NCI-H748 (cell line): ENCODE results near the gene DHX15.

Source experiments
- DNase-seq: peaks from one replicate; lab custom pipeline; 2025; ENCODE audit not compliant: unreplicated experiment; lab: John Stamatoyannopoulos, UW

The DHX15 gene

DNA sequence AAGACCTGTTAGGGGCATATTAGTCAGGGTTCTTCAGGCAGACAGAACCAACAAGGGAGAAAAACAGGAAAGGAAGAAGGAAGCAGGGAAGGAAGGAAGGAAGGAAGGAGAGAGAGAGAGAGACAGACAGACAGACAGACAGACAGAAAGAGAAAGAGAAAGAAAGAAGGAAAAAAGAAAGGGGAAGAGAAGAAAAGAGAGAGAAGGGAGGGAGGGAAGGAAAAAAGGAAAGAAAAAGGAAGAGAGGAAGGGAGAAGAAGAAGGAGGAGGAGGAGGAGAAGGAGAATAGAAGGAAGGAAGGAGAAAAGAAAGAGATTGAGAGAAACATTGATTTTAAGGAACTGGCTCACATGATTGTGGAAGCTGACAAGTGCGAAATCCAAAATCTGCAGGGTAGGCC, 89.0 kb downstream of the DHX15 start:
- no peak for DNase-seq

DNA sequence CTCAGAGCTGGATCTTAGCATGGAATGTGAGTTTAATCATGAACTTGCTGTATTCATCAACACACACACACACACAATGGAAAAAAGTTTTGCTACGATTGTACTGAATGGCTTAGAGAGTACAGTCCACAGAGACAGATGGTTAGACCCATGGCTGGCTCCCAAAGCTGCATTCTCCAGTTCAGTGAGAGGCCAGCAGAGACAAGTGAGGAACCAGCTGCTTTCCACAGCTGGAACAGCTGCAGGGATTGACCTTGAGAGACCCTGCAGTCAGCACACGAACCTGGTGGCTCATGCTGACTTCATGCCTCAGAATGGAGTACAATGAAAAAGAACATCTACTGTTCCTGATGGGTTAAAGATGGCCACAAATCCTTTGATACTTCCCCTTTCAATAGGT, 94.5 kb downstream of the DHX15 start:
- no peak for DNase-seq

DNA sequence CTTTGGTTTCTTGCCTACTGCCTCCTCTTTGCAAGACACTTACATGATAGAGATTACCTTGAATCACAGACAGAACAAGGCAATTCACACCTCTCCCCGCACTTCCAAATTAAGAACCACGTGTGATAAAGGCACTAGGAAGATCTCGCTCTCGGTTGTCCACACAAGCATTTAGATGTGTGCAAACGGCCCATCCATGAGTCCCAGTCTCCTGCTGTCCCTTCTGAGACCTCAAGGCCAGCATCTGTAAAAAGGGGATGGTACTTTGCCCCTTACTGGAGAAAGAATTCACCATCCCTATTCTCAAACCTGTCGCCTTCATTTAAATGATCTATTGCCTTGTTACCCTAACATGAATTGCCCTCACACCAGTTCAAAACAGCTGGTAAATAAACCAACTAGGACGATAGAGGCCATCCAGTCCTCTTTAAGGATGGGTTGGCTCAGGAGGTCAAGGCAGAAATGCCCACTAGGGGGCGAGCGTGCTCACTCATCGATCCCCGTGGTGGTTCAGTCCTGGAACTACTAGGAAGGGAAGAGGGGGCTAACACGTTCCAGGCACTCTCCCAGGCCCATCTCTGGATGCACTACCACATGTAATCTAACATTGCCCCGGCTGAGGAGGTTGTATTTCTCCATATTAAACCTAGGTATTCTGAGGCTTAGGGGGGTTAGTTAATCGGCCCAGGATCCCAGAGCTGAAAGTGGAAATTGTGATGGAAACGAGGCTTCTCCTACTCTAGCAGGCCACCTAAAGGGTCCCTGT, 95.8 kb downstream of the DHX15 start:
- DNase-seq: peak; percentile 46

DNA sequence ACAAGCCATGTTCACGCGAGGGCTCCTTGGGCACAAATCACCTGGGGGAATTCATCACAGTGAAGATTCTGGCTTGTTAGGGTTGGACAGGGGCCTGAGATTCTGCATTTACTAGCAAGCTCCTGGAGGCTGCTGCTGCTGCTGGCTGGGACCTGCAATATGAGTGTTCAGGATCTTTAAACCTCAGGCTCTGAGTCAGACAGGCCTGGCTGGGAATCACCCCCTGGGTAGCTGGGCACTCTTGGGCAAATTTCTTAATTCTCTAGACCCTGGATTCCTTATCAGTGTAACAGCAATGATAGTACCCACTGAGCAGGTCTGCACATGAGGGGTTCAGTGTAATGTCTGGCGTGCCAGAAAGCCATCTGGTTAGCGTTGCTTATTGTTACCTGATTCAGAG, 101.5 kb downstream of the DHX15 start:
- no peak for DNase-seq

DNA sequence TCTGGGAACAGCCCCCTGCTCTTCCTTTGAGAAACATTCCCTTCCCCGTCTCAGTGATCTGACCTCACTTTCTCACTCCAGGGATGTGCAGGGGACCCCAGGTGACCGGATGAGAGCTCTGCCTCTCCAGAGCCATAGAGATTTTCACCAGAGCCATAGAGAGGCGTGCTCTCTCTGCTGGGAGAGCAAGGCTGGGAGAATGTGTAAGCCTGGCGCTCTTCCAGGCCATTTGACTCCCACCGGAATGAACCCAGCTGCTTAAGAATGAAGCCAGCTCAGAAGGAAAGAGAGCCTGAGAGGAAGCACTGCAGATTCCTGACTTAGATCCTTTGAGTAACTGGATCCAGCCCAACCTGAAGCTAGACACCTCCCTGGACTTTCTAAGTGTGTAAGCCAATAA, 106.4 kb downstream of the DHX15 start:
- DNase-seq: peak; percentile 12
